GM12872 (cell line): ENCODE results near the gene FEV.

ENCODE experiments used
- TF ChIP-seq, protein P1 (sequence below): IDR thresholded peaks from 3 replicates; pipeline ENCODE4 v1.5.1; 2011; ENCODE audit warnings: low read depth, mild to moderate bottlenecking, low read length, moderate library complexity; ENCODE audit not compliant: insufficient read depth

The FEV gene

GRCh38 chr2:219001100-219001576, 16.2 kb upstream of the FEV start:
- TF ChIP-seq, protein P1, sequence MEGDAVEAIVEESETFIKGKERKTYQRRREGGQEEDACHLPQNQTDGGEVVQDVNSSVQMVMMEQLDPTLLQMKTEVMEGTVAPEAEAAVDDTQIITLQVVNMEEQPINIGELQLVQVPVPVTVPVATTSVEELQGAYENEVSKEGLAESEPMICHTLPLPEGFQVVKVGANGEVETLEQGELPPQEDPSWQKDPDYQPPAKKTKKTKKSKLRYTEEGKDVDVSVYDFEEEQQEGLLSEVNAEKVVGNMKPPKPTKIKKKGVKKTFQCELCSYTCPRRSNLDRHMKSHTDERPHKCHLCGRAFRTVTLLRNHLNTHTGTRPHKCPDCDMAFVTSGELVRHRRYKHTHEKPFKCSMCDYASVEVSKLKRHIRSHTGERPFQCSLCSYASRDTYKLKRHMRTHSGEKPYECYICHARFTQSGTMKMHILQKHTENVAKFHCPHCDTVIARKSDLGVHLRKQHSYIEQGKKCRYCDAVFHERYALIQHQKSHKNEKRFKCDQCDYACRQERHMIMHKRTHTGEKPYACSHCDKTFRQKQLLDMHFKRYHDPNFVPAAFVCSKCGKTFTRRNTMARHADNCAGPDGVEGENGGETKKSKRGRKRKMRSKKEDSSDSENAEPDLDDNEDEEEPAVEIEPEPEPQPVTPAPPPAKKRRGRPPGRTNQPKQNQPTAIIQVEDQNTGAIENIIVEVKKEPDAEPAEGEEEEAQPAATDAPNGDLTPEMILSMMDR = no peak

DNA sequence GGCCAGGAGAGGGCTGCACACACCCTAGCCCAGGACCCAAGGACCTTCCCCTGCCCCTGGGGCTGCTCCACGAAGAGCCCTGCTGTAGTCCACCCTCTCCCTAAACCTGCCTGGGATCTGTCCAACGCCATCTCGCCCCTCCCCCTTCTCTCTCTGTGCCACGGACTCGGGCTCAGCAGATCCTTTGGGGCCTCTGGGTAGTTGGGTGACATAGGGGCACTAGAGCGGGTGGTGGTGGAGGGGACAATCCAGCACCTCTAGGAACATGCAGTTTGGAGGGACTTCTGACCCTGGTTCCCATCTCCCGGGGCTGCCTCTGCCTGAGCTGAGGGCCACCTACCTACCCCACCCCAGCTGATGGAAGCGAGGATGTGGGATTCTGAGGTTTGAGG, 15.6 kb upstream of the FEV start:
- TF ChIP-seq, protein P1 = no peak

- TF ChIP-seq, protein P1 = no peak
Observed at GRCh38 chr2:218999881-219000568, 15.0 kb upstream of the FEV start.

- TF ChIP-seq, protein P1 = no peak
Observed at GRCh38 chr2:218999021-218999880, 14.3 kb upstream of the FEV start.

DNA sequence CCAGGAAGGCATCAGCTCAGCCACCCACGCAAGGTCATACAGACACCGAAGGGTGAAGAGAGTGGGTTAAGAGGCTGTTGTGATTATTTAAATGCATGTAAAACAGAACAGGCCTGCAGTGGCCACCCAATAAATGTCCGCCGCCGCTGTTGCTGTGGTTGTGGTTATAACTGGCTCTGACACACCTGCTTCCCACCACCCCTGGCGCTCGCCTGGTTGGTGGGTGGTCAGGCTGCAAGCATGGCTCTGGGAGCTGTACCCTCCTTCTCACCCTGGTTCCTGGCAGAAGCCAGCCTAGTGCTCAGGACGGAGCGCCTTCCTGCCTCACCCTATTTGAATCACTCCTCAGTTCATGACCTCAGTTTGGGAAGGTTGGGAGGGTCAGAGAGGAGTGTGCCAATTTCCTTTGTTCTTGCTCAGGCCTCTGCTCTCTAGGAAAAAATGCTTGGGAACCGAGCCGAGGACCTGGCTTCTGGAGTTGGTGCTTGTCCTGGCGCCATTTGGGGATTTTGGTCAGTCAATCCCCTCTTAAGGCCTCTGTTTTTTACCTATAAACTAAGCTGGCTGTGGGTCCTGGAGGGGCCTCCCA, 13.5 kb upstream of the FEV start:
- TF ChIP-seq, protein P1 = no peak

- TF ChIP-seq, protein P1 = no peak
Observed at GRCh38 chr2:218997731-218998130, 12.7 kb upstream of the FEV start.

DNA sequence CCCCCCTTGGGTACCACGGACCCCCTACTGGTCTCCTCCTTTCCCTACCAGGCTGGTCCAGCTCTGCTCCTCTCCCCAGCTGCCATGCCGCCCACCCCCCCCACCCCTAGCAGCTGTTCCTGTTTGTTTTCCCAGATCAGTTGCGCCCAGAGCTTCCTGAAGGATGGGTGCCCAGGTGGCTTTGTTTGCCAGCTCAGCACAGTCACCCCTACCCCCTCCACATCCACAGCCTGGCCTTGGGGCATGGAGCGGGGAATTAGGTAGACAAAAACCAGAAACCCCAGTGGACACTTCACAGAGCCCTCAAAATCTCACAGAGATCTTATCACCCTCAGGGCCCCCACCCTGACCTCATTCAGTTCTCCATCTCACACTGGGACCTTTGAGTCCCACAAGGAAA, 12.0 kb upstream of the FEV start:
- TF ChIP-seq, protein P1 = no peak
